Measurements from ENCODE around the gene PRSS33.

Gene PRSS33

GRCh38 chr16:2763173-2763572, 24.2 kb downstream of the PRSS33 start:
- Histone ChIP-seq H3K27ac (ENCODE audit: low read length) (no peak overlapping the region), H3K9me3 (ENCODE audit: insufficient read depth, low read depth, low read length) (peaks cover 31% of the 10 kb centered on the region), H3K4me3 (ENCODE audit: low read length) (no peak overlapping the region), H3K27me3 (ENCODE audit: insufficient read depth, low read length) (no peaks in the 10 kb centered on the region), H3K36me3 (ENCODE audit: insufficient read depth, low read depth, low read length) (peaks cover 100% of the 10 kb centered on the region), H3K4me1 (ENCODE audit: insufficient read depth, low read length) (no peaks in the 10 kb centered on the region), H3K9ac (ENCODE audit: low read depth, low read length) (no peak overlapping the region)

- H3K27me3 ChIP-seq (ENCODE audit: insufficient read depth, low read length), result no peaks in the 10 kb centered on the region
- H3K4me3 ChIP-seq (ENCODE audit: low read length), result no peak overlapping the region
- H3K9ac ChIP-seq (ENCODE audit: low read depth, low read length), result no peak overlapping the region
- H3K4me1 ChIP-seq (ENCODE audit: insufficient read depth, low read length), result no peaks in the 10 kb centered on the region
- peaks cover 31% of the 10 kb centered on the region for H3K9me3 ChIP-seq (ENCODE audit: insufficient read depth, low read depth, low read length)
- peaks cover 100% of the 10 kb centered on the region for H3K36me3 ChIP-seq (ENCODE audit: insufficient read depth, low read depth, low read length)
- no peak overlapping the region for H3K27ac ChIP-seq (ENCODE audit: low read length)
Measured at GRCh38 chr16:2762711-2763110, 24.6 kb downstream of the PRSS33 start.

GRCh38 chr16:2761886-2762583, 25.3 kb downstream of the PRSS33 start:
- no peaks in the 10 kb centered on the region for H3K4me1 ChIP-seq (ENCODE audit: insufficient read depth, low read length)
- peaks cover 100% of the 10 kb centered on the region for H3K36me3 ChIP-seq (ENCODE audit: insufficient read depth, low read depth, low read length)
- no peaks in the 10 kb centered on the region for H3K27me3 ChIP-seq (ENCODE audit: insufficient read depth, low read length)
- H3K9ac ChIP-seq (ENCODE audit: low read depth, low read length), result no peak overlapping the region
- H3K27ac ChIP-seq (ENCODE audit: low read length), result no peak overlapping the region
- H3K9me3 ChIP-seq (ENCODE audit: insufficient read depth, low read depth, low read length), result peaks cover 31% of the 10 kb centered on the region
- H3K4me3 ChIP-seq (ENCODE audit: low read length), result no peak overlapping the region

- Histone ChIP-seq H3K4me1 (ENCODE audit: insufficient read depth, low read length) (no peaks in the 10 kb centered on the region), H3K9ac (ENCODE audit: low read depth, low read length) (no peak overlapping the region), H3K36me3 (ENCODE audit: insufficient read depth, low read depth, low read length) (peaks cover 100% of the 10 kb centered on the region), H3K4me3 (ENCODE audit: low read length) (no peak overlapping the region), H3K27ac (ENCODE audit: low read length) (no peak overlapping the region), H3K27me3 (ENCODE audit: insufficient read depth, low read length) (no peaks in the 10 kb centered on the region), H3K9me3 (ENCODE audit: insufficient read depth, low read depth, low read length) (peaks cover 31% of the 10 kb centered on the region)
Measured at GRCh38 chr16:2761472-2761871, 25.9 kb downstream of the PRSS33 start.

GRCh38 chr16:2757344-2757743, 30.0 kb downstream of the PRSS33 start:
- H3K4me3 ChIP-seq (ENCODE audit: low read length), result no peak overlapping the region
- H3K9me3 ChIP-seq (ENCODE audit: insufficient read depth, low read depth, low read length), result peaks cover 17% of the 10 kb centered on the region
- H3K36me3 ChIP-seq (ENCODE audit: insufficient read depth, low read depth, low read length), result peaks cover 77% of the 10 kb centered on the region
- H3K27me3 ChIP-seq (ENCODE audit: insufficient read depth, low read length), result no peaks in the 10 kb centered on the region
- H3K27ac ChIP-seq (ENCODE audit: low read length), result no peak overlapping the region
- peaks cover 7% of the 10 kb centered on the region for H3K4me1 ChIP-seq (ENCODE audit: insufficient read depth, low read length)
- no peak overlapping the region for H3K9ac ChIP-seq (ENCODE audit: low read depth, low read length)

- Histone ChIP-seq H3K27me3 (ENCODE audit: insufficient read depth, low read length) (no peaks in the 10 kb centered on the region), H3K4me3 (ENCODE audit: low read length) (no peak overlapping the region), H3K27ac (ENCODE audit: low read length) (no peak overlapping the region), H3K4me1 (ENCODE audit: insufficient read depth, low read length) (peaks cover 8% of the 10 kb centered on the region), H3K9ac (ENCODE audit: low read depth, low read length) (no peak overlapping the region), H3K36me3 (ENCODE audit: insufficient read depth, low read depth, low read length) (peaks cover 69% of the 10 kb centered on the region), H3K9me3 (ENCODE audit: insufficient read depth, low read depth, low read length) (peaks cover 9% of the 10 kb centered on the region; the same call in 1 of the 2 replicates)
Measured at GRCh38 chr16:2756288-2757015, 30.9 kb downstream of the PRSS33 start.

- Histone ChIP-seq H3K4me3 (ENCODE audit: low read length) (peak overlapping the region; percentile 87), H3K27ac (ENCODE audit: low read length) (no peak overlapping the region), H3K27me3 (ENCODE audit: insufficient read depth, low read length) (no peaks in the 10 kb centered on the region), H3K4me1 (ENCODE audit: insufficient read depth, low read length) (peaks cover 9% of the 10 kb centered on the region), H3K9me3 (ENCODE audit: insufficient read depth, low read depth, low read length) (no peaks in the 10 kb centered on the region), H3K36me3 (ENCODE audit: insufficient read depth, low read depth, low read length) (peaks cover 56% of the 10 kb centered on the region), H3K9ac (ENCODE audit: low read depth, low read length) (peak overlapping the region; percentile 98; the same call in 1 of the 2 replicates)
Measured at GRCh38 chr16:2755158-2755557, 32.2 kb downstream of the PRSS33 start.

GRCh38 chr16:2753733-2754020, 33.7 kb downstream of the PRSS33 start:
- Histone ChIP-seq H3K9ac (ENCODE audit: low read depth, low read length) (peak overlapping the region; percentile 98), H3K9me3 (ENCODE audit: insufficient read depth, low read depth, low read length) (no peaks in the 10 kb centered on the region), H3K27ac (ENCODE audit: low read length) (peak overlapping the region; percentile 75), H3K4me3 (ENCODE audit: low read length) (peak overlapping the region; percentile 87), H3K27me3 (ENCODE audit: insufficient read depth, low read length) (no peaks in the 10 kb centered on the region), H3K36me3 (ENCODE audit: insufficient read depth, low read depth, low read length) (peaks cover 41% of the 10 kb centered on the region), H3K4me1 (ENCODE audit: insufficient read depth, low read length) (peaks cover 9% of the 10 kb centered on the region)

- H3K9me3 ChIP-seq (ENCODE audit: insufficient read depth, low read depth, low read length), result no peaks in the 10 kb centered on the region
- peaks cover 9% of the 10 kb centered on the region for H3K4me1 ChIP-seq (ENCODE audit: insufficient read depth, low read length)
- H3K36me3 ChIP-seq (ENCODE audit: insufficient read depth, low read depth, low read length), result peaks cover 35% of the 10 kb centered on the region
- peak overlapping the region; percentile 98 for H3K9ac ChIP-seq (ENCODE audit: low read depth, low read length)
- peak overlapping the region; percentile 87 for H3K4me3 ChIP-seq (ENCODE audit: low read length)
- no peaks in the 10 kb centered on the region for H3K27me3 ChIP-seq (ENCODE audit: insufficient read depth, low read length)
- peak overlapping the region; percentile 75 for H3K27ac ChIP-seq (ENCODE audit: low read length)
Measured at GRCh38 chr16:2752850-2753732, 34.3 kb downstream of the PRSS33 start.

GRCh38 chr16:2752035-2752849, 35.1 kb downstream of the PRSS33 start, which contains the start of gene SRRM2:
TSS of gene SRRM2 (plus strand) at chr16:2752638. CDS start at chr16:2756365, 3,727 bp downstream.
- Histone ChIP-seq H3K27ac (ENCODE audit: low read length) (peak within 1 kb of the TSS; percentile 100), H3K4me3 (ENCODE audit: low read length) (peak within 1 kb of the TSS; percentile 87), H3K4me1 (ENCODE audit: insufficient read depth, low read length) (peaks cover 9% of the 10 kb centered on the region)

GRCh38 chr16:2751577-2752034, 35.8 kb downstream of the PRSS33 start:
- peak overlapping the region; percentile 98 for H3K9ac ChIP-seq (ENCODE audit: low read depth, low read length)
- no peaks in the 10 kb centered on the region for H3K27me3 ChIP-seq (ENCODE audit: insufficient read depth, low read length)
- H3K4me3 ChIP-seq (ENCODE audit: low read length), result peak overlapping the region; percentile 87
- H3K36me3 ChIP-seq (ENCODE audit: insufficient read depth, low read depth, low read length), result peaks cover 20% of the 10 kb centered on the region; the same call in 1 of the 2 replicates
- no peaks in the 10 kb centered on the region for H3K9me3 ChIP-seq (ENCODE audit: insufficient read depth, low read depth, low read length)
- peak overlapping the region; percentile 100 for H3K27ac ChIP-seq (ENCODE audit: low read length)
- peaks cover 9% of the 10 kb centered on the region for H3K4me1 ChIP-seq (ENCODE audit: insufficient read depth, low read length)

More at GRCh38 chr16:2752035-2752849, 35.1 kb downstream of the PRSS33 start, which contains the start of gene SRRM2:
- H3K36me3 ChIP-seq (ENCODE audit: insufficient read depth, low read depth, low read length), result peaks cover 26% of the 10 kb centered on the region
- no peaks in the 10 kb centered on the region for H3K9me3 ChIP-seq (ENCODE audit: insufficient read depth, low read depth, low read length)
- peak within 1 kb of the TSS; percentile 98 for H3K9ac ChIP-seq (ENCODE audit: low read depth, low read length)
- H3K27me3 ChIP-seq (ENCODE audit: insufficient read depth, low read length), result no peaks in the 10 kb centered on the region

All from iPS-20b (cell line).